Epithelial cell of esophagus (primary cell): Measurements from ENCODE around the gene MPV17.
"Not testable (repeated sequence)": the region's sequence is repeated elsewhere in the genome, so short reads cannot be mapped to it uniquely, and the experiment has no call there.

Experiments used
- DNase-seq: peaks from one replicate; pipeline ENCODE4 v3.0.0; 2010; ENCODE audit warnings: low read depth
- H3K4me3 ChIP-seq: 2 replicates; pipeline ENCODE4 v1.5.1; 2011; ENCODE audit warnings: mild to moderate bottlenecking, low read length, control low read depth
- TF ChIP-seq, protein P1 (sequence below): IDR thresholded peaks from 2 replicates; pipeline ENCODE4 v1.5.1; 2011; ENCODE audit warnings: low read depth, mild to moderate bottlenecking, low read length, control low read depth, inconsistent platforms; ENCODE audit not compliant: insufficient read depth; ENCODE audit errors: missing control alignments

MPV17 gene

DNA sequence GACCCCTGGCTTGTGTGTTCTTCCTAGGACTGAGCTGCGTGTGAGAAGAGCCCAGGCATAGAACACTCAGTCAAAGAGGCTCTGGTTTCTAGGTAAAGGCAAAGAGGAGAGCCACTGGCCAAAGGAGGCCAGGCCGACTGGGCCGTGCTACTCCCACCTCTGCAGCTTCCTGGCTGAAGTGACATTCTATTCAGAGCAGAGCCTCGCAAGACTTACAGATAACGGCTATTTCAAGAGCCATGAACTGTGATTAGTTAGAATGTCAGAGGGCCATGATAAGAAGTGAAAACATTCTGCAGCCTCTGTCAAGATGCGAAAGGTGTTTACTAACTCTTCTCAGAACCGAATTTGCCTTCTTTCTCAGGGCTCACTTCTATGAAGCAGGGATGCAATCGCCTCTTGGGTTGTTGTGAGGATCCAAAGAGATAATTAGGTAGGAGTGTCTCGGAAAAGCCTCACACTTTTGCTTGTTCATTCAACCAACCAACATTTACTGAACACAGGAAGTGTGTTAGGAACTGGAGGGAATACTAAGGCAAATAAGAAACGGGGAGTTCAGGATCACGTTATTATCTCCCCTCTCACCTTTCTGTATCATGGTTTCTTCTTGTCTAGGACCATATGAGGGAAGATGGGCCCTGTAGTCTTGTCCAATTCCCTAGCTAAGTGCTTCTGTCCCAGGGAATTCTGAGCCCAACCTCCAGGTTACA is 51.1 kb downstream of the MPV17 start:
- TF ChIP-seq, protein P1, sequence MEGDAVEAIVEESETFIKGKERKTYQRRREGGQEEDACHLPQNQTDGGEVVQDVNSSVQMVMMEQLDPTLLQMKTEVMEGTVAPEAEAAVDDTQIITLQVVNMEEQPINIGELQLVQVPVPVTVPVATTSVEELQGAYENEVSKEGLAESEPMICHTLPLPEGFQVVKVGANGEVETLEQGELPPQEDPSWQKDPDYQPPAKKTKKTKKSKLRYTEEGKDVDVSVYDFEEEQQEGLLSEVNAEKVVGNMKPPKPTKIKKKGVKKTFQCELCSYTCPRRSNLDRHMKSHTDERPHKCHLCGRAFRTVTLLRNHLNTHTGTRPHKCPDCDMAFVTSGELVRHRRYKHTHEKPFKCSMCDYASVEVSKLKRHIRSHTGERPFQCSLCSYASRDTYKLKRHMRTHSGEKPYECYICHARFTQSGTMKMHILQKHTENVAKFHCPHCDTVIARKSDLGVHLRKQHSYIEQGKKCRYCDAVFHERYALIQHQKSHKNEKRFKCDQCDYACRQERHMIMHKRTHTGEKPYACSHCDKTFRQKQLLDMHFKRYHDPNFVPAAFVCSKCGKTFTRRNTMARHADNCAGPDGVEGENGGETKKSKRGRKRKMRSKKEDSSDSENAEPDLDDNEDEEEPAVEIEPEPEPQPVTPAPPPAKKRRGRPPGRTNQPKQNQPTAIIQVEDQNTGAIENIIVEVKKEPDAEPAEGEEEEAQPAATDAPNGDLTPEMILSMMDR, result no peak
- H3K4me3 ChIP-seq, result no peak overlapping the region
- DNase-seq, result no peak

DNA sequence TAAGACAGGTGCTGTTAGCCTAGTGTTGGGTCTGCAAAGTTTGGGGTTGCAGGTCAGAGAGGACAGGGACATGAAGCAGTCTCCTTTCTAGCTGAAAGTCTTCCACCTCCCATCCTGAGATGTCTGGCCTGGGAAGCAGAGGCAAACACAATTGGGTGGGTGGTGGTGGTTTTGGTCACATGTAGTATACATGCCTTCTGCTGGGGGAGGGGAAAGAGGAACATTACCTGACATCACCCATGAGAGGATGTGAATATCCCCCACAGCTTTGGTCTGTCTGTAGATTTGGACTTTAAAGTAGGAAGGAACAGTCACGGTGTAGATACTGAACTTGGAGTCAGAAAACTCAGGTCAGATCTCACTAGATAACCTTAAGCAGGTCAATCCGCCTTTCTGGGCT is 52.2 kb downstream of the MPV17 start:
- no peak overlapping the region for H3K4me3 ChIP-seq
- DNase-seq, result no peak
- TF ChIP-seq, protein P1, result no peak

DNA sequence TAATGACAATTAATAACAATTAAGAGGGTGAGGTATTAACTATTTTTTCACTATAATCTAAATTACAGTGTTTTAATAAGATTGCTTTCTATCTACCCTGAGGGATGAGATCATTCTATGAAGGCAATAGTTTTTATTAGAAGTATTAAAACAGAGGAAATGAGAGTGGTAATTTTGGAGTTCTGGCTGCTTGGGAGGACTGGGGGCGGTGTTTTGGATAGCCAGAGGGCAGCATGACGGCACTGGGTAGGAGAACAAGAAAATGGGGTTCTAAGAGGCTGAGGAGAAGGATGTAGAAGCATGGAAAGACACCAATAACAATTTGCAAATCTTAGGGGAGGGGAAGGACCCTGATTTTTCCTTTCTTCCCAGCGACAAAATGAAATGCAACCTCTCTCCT is 52.8 kb downstream of the MPV17 start:
- TF ChIP-seq, protein P1, result no peak
- DNase-seq, result no peak

DNA sequence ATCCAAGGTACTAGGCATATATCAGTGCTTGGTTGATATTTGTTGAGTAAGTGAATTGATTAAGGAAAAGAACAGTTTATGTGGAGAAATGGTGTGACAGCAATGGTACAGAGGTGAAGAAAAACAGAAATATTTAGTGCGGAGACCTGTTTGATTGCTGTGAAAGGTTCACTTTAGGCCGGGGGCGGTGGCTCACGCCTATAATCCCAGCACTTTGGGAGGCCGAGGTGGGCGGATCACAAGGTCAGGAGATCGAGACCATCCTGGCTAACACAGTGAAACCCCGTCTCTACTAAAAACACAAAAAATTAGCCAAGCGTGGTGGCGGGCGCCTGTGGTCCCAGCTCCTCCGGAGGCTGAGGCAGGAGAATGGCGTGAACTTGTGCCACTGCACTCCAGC is 54.6 kb downstream of the MPV17 start:
- DNase-seq, H3K4me3 ChIP-seq: not testable (repeated sequence)

More for the DNA sequence above, 52.8 kb downstream of the MPV17 start:
- H3K4me3 ChIP-seq, result no peak overlapping the region

DNA sequence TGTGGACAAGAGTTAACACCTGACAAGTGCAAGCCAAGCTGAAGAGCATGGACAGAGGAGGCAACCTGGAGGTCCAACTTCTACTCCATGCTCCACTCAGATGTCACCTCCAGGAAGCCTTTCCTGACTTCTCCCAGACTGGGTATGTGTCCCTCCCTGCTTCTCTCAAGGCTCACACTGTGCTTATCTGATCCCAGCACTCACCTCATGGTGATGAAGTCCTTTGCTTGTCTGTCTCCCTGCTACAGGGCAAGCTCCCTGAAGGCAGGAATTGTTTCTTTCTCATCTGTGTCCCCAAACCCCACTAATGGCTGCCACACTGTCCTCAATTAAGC is 57.4 kb downstream of the MPV17 start:
- TF ChIP-seq, protein P1, result no peak
- H3K4me3 ChIP-seq, result no peak overlapping the region
- DNase-seq, result no peak

DNA sequence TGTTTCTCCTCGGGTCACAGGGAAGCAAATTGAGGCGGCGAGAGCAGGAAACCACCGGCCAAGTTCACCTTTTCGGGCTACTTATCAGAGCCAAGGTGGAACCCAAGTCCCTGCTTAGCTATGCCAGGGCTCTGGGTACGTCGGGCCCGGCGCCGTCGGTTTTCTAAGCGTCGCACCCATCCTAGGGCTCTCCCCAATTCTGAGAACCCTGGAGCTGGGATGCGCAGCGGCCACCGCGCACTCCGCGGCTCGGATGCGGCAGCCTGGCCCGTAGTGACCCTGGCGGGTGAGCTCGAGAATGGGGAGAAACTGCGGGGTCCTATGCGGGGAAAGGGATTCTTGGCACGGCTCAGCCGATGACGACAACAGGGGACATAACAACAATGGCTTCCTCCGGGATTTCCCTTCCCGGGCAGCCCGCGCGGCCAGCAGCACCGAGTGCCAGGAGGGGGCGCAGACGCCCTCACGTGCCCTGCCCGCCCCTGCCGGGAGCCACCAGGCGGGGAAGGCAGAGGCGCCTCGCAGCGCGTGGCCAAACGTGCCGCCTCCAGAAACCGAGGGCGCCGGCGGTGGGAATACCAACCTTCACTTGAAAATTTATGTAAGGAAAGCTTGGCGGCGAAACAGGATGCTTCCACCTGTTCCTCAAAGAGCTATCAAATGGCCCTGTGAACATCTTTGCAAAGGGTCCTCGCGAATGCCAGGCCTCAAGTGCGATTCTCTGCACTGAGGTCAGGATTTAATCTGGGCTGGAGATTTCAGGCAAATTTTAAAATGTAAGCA is 58.0 kb downstream of the MPV17 start:
- peak; percentile 43 for DNase-seq

DNA sequence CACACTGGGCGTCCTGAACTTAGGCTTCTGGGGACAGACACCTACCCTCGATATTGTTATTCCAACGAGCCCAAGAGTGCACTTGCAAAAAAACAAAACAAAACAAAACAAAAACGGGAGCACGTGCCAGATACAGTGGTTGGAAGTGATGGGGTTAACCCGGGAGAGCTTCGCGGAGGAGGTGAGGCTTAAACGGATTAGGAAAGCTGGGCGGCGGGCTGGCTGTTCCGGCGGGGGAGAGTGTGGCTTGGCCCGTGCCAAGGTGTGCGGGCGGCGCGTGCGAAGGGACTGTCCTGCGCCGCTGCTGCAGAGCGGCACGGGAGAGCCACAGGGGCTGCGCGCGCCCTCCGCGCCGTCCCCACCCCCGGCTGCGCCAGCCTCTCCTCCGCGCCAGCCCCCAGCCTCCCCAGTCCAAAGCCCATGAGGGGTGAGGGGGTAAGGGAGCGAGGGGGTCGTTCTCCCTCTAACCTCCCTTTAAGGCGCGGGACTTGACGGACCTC is 58.6 kb downstream of the MPV17 start:
- TF ChIP-seq, protein P1, result no peak
- H3K4me3 ChIP-seq, result no peak overlapping the region
- no peak for DNase-seq

More for the DNA sequence above, 58.0 kb downstream of the MPV17 start:
- TF ChIP-seq, protein P1, result no peak
- no peak overlapping the region for H3K4me3 ChIP-seq
